ENCODE measurements around the gene ECI1.

Gene ECI1

DNA sequence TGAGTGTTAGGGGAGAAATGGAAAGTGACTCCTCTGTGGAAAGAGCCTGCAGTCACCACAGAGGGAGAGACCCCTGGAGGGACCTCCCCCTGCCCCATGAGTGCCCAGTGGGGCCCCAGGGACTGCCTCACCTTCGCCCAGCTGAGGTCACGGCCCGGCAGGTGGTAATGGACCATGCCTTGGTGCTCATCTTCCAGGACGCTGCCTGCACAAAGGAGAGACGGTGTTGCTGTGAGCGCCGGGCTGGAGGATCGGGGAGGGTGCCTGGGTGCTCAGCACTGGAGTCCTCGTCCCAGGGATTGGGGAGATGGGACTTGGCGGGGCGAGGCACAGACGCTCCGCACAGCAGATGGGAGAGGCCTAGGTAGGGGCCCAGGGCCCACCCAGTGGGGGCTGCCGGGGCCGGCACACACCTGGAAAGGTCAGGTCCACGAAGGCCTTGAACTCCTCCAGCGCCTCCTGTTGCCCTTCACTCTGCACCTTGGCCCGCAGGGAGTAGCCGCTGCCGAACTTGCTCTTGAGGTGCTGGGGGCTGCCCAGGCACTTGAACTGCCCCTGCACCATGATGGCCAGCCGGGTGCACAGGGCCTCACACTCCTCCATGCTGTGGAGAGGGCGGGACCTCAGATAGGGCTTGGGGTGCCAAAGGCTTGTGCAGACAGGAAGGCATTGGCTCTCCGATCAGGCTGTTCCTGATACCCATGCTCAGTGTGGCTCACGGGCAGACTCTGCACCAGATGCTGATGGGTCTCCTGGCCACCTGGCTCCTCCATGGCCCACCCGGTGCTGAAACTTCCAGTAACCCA lies 26.3 kb upstream of the ECI1 start:
- TF ChIP-seq ZBTB7A (IDR thresholded peaks at IDR 0.05; ENCODE audit: low read depth) (no peak), CEBPB (IDR thresholded peaks at IDR 0.05) (no peak), CREB1 (IDR thresholded peaks at IDR 0.05; ENCODE audit: low read depth) (no peak), TAF1 (IDR thresholded peaks at IDR 0.05; ENCODE audit: low read depth) (no peak), YY1 (IDR thresholded peaks at IDR 0.05; ENCODE audit: low read depth) (no peak), TCF12 (IDR thresholded peaks at IDR 0.05; ENCODE audit: low read depth) (no peak), FOXM1 (IDR thresholded peaks at IDR 0.05; ENCODE audit: borderline replicate concordance, low read depth) (no peak), NFIC (IDR thresholded peaks at IDR 0.05) (no peak), TEAD4 (IDR thresholded peaks at IDR 0.05) (no peak), EP300 (IDR thresholded peaks at IDR 0.05; ENCODE audit: borderline replicate concordance) (no peak), EGR1 (IDR thresholded peaks at IDR 0.05) (no peak)
- TF ChIP-seq, protein P1, sequence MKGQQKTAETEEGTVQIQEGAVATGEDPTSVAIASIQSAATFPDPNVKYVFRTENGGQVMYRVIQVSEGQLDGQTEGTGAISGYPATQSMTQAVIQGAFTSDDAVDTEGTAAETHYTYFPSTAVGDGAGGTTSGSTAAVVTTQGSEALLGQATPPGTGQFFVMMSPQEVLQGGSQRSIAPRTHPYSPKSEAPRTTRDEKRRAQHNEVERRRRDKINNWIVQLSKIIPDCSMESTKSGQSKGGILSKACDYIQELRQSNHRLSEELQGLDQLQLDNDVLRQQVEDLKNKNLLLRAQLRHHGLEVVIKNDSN (IDR thresholded peaks at IDR 0.05) = no peak
- TF ChIP-seq, protein P2, sequence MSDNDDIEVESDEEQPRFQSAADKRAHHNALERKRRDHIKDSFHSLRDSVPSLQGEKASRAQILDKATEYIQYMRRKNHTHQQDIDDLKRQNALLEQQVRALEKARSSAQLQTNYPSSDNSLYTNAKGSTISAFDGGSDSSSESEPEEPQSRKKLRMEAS (IDR thresholded peaks at IDR 0.05) = no peak

DNA sequence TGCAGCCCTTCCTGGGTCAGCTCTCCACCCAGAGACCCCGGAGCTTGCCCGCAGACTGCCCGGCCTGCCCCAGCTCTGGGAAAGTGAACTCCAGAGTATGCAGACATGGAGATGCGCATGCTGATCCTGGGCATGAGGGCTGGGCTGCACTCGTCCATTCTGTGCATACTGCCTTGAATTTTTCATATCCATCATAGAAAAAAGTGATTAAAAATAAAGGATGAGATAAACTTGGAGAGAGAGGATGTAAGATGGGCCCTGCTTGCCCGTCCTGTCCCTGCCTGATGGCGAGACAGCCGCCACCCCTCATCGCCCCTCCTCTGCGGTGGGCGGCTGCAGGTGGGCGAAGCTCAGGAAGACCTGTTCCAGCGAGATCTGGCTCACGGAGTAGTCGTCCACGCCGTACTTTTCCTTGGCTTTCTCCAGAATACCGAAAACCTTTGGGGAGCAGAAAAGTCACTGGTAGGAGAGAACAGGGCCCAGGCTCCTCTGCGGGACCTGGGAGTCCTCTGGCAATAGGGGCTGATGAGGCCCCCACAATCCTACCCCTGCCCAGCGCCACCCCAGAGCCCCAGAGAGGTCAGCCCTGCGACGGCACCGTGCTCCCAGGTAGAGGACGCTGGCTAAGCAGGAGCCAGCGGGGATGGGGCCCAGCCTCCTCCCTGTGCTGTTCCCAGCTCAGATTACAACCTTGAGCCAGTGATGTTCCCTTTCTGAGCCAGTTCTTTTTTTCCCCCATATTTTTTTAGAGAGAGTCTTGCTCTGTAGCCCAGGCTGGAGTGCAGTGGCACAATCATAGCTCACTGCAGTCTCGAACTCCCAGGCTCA lies 25.2 kb upstream of the ECI1 start:
- no peak for TF ChIP-seq TEAD4 (IDR thresholded peaks at IDR 0.05)
- TF ChIP-seq, protein P3, sequence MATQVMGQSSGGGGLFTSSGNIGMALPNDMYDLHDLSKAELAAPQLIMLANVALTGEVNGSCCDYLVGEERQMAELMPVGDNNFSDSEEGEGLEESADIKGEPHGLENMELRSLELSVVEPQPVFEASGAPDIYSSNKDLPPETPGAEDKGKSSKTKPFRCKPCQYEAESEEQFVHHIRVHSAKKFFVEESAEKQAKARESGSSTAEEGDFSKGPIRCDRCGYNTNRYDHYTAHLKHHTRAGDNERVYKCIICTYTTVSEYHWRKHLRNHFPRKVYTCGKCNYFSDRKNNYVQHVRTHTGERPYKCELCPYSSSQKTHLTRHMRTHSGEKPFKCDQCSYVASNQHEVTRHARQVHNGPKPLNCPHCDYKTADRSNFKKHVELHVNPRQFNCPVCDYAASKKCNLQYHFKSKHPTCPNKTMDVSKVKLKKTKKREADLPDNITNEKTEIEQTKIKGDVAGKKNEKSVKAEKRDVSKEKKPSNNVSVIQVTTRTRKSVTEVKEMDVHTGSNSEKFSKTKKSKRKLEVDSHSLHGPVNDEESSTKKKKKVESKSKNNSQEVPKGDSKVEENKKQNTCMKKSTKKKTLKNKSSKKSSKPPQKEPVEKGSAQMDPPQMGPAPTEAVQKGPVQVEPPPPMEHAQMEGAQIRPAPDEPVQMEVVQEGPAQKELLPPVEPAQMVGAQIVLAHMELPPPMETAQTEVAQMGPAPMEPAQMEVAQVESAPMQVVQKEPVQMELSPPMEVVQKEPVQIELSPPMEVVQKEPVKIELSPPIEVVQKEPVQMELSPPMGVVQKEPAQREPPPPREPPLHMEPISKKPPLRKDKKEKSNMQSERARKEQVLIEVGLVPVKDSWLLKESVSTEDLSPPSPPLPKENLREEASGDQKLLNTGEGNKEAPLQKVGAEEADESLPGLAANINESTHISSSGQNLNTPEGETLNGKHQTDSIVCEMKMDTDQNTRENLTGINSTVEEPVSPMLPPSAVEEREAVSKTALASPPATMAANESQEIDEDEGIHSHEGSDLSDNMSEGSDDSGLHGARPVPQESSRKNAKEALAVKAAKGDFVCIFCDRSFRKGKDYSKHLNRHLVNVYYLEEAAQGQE (IDR thresholded peaks at IDR 0.05; ENCODE audit: low read depth) = no peak
- no peak for TF ChIP-seq ZBTB7A (IDR thresholded peaks at IDR 0.05; ENCODE audit: low read depth)
- no peak for TF ChIP-seq EP300 (IDR thresholded peaks at IDR 0.05; ENCODE audit: borderline replicate concordance)
- no peak for TF ChIP-seq TAF1 (IDR thresholded peaks at IDR 0.05; ENCODE audit: low read depth)
- TF ChIP-seq NFIC (IDR thresholded peaks at IDR 0.05) = no peak
- TF ChIP-seq, protein P1 (IDR thresholded peaks at IDR 0.05) = no peak

DNA sequence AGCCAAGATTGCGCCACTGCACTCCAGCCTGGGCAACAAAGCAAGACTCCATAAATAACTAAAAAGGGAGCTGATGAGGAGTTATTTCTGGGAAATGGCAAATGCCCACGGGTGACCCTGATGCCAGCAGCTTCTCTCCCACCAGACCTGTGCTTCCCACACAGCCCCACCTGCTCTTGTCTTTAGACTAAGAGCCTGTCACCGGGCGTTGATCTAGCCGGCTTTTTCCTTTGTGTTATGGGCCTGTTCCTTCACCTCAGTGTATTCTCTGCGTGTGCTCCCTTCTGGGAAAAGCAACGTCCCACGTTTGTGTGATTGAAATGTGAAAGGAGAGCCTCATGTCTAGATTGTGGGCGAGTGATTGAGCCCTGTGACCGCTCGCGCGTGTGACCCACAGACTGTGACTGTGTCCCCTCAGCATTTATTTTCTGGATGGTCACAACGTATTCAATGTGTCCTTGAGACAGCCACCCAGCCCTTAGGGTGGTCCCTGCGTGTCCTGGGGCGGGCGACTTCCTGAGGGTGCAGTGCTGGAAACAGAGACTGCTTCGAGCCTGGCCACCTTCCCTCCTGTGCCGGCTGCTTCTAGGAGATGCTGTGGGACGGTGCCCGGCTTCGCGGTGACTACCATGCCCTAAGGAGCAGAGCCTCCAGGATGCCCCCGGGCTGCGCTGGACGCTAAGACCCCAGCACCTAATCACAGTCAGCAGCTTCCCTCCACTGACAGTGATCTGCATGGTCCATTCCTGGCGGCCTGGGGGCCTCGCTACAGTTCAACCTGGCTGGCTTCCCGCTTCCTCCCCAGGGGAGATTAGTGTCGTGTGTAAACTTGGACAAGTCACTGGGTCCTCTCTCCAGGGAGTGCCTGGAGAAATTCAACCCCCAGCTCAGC lies 24.3 kb upstream of the ECI1 start:
- TF ChIP-seq EP300 (IDR thresholded peaks at IDR 0.05; ENCODE audit: borderline replicate concordance) (no peak), EGR1 (IDR thresholded peaks at IDR 0.05) (no peak), FOXM1 (IDR thresholded peaks at IDR 0.05; ENCODE audit: borderline replicate concordance, low read depth) (no peak), YY1 (IDR thresholded peaks at IDR 0.05; ENCODE audit: low read depth) (no peak), RAD21 (IDR thresholded peaks at IDR 0.05; ENCODE audit: low read depth) (no peak), TEAD4 (IDR thresholded peaks at IDR 0.05) (no peak), TCF12 (IDR thresholded peaks at IDR 0.05; ENCODE audit: low read depth) (no peak)
- TF ChIP-seq, protein P2 (IDR thresholded peaks at IDR 0.05) = no peak
- TF ChIP-seq, protein P3 (IDR thresholded peaks at IDR 0.05; ENCODE audit: low read depth) = no peak
- TF ChIP-seq, protein P1 (IDR thresholded peaks at IDR 0.05) = no peak

DNA sequence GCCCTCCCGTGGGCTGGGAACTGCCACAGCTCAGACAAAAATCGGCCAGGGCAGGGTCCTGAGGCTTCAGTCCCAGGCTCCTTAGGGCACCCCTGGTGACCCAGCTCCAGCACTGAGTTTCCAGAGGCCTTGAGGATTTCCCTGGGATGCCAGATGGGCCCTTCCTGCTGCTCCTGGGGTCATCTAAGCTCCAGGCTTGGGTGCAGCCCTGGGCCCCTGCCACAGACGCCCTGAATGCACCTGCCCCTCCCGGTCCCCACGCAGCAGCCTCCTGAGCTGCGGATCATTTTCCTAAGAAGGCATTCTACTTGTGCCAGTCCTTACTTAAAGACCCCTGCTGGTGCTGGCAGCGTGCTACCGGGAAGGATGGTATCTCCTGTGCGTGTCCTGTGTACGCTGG lies 22.5 kb upstream of the ECI1 start:
- no peak for TF ChIP-seq ZBTB7A (IDR thresholded peaks at IDR 0.05; ENCODE audit: low read depth)
- TF ChIP-seq EP300 (IDR thresholded peaks at IDR 0.05; ENCODE audit: borderline replicate concordance) = no peak
- TF ChIP-seq FOXM1 (IDR thresholded peaks at IDR 0.05; ENCODE audit: borderline replicate concordance, low read depth) = no peak
- TF ChIP-seq, protein P2 (IDR thresholded peaks at IDR 0.05) = no peak
- TF ChIP-seq TEAD4 (IDR thresholded peaks at IDR 0.05) = no peak
- TF ChIP-seq TCF12 (IDR thresholded peaks at IDR 0.05; ENCODE audit: low read depth) = no peak
- no peak for TF ChIP-seq NFIC (IDR thresholded peaks at IDR 0.05)
- no peak for TF ChIP-seq YY1 (IDR thresholded peaks at IDR 0.05; ENCODE audit: low read depth)
- TF ChIP-seq EGR1 (IDR thresholded peaks at IDR 0.05) = no peak
- no peak for TF ChIP-seq RAD21 (IDR thresholded peaks at IDR 0.05; ENCODE audit: low read depth)
- TF ChIP-seq TAF1 (IDR thresholded peaks at IDR 0.05; ENCODE audit: low read depth) = no peak
